Femur (tissue), 1 donor: ENCODE data around the gene BCL2L1.

Experiments used
- DNase-seq: peaks from one replicate; pipeline ENCODE4 v3.0.0-alpha.2; 2017

Gene BCL2L1

DNA sequence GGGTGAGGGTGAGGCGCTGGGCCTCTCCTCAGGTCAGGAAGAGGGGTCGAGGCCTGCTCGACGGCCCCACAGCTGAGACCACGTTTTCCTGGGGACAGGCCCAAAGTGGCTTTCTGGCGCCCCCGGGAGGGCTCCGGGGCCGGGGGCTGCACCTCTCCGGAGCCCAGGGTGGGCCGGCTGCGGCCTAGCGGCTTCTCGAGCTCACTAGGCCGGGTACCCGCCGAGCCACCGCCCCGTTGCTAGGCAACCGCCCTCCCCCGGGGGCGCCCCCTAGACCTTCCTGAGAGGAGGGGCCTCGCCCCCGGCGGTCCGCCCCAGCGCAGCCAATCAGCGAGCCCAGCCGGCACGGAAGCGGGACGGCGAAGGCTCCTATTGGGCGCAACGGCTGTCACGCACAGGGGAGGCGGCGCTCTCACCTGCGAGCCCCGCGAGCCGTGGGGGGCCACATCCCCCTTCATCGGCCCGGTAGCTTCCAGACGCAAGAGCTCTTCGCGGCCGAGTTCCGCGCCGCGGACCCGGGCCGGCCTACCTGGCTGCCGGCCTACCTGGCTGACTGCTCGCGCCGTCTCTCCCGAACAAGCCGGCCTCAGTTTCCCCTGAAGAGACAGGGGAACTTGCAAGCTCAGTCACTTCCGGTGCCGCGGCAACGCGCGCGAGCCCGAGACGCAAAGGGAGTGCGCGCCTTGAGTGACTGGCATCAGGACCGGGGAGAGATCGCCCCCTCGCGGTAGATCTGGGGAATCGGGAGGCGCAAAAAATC, 831 bp upstream of the BCL2L1 start:
- DNase-seq = peak; percentile 98

- no peak for DNase-seq
Measured at GRCh38 chr20:31723069-31723318, 326 bp upstream of the BCL2L1 start.

DNA sequence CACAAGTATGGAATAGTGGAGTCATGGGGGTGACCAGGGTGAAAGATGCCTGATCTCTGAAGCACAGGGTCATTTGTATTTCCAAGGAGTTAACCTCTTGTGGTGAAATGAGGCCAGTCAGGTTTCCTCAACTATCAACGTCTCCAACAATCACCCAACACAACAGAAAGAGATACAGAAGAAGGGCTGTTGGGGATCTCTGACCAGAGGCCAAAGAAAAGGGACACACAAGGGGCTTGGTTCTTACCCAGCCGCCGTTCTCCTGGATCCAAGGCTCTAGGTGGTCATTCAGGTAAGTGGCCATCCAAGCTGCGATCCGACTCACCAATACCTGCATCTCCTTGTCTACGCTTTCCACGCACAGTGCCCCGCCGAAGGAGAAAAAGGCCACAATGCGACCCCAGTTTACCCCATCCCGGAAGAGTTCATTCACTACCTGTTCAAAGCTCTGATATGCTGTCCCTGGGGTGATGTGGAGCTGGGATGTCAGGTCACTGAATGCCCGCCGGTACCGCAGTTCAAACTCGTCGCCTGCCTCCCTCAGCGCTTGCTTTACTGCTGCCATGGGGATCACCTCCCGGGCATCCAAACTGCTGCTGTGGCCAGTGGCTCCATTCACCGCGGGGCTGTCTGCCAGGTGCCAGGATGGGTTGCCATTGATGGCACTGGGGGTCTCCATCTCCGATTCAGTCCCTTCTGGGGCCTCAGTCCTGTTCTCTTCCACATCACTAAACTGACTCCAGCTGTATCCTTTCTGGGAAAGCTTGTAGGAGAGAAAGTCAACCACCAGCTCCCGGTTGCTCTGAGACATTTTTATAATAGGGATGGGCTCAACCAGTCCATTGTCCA, 1.0 kb downstream of the BCL2L1 start:
- DNase-seq = no peak

GRCh38 chr20:31720486-31721407, 1.9 kb downstream of the BCL2L1 start:
- DNase-seq = no peak

GRCh38 chr20:31719644-31720485, 2.8 kb downstream of the BCL2L1 start:
- DNase-seq = no peak

- no peak for DNase-seq
Measured at GRCh38 chr20:31718952-31719643, 3.6 kb downstream of the BCL2L1 start.

DNA sequence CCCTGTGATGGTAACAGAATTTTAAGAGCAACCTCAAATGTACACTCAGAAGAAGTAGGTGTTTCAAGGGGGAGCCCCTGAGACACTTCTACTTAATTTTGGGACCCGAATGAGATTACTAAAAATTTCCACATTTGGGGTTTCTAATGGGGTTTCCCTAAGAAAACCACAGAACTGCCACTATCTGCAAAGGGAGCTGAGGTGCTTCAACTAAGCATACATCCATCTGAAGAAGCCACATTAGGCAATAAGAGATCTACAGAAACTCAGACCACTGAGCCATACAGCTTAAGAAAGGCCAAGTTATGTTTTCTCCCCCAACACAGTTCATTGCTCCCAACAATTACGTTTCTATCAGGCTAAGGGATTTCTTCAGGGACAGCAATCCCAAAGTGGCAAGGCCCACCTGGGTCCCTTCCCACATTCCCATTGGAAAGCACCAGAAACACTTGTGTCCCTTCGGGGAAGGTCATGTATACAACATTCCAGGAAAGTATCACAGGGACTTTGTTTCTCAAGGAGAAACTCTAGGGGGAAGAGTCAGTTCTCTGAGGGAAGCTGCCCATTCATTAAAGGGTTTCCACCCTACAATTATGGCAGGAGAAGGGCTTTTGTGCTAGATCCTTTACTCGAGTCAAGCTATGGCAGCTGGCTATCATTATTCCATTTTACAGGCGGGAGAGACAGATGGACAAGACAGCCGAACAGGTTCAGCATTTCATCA, 5.0 kb downstream of the BCL2L1 start:
- DNase-seq = no peak

DNA sequence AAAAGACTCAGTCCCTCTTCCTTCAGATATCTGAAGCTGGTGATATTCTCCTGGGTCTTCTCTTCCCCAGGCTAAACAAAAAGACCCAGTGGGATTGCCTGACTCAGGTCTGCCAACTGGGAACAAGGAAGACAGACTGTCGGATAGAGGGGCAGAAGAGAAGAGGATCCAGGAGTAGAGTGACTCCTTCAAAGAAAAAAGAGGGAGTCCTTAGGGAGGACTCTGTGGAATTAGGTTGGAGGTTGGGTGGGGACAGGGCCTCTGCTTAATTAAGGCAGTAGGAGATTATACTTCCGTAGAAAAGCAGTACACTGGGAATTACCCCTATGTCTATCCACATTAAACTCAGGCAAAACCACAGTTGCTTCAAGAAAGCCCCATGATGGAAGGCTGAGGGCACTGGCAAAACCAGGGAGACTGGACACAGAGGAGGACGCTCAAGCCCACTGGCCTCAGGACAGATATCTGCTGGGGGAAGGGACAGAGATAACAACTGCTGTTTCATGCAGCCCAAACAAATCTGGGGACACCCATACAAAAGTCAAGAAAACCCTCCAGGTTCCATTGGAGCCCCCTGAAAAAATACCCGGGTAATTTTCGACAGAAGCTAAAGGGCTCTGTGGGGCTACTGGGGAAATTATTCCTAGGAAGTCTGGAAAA, 5.7 kb downstream of the BCL2L1 start:
- no peak for DNase-seq

GRCh38 chr20:31716351-31716750, 6.3 kb downstream of the BCL2L1 start:
- DNase-seq = no peak

GRCh38 chr20:31715766-31716165, 6.9 kb downstream of the BCL2L1 start:
- no peak for DNase-seq

- peak; percentile 86 for DNase-seq
Measured at GRCh38 chr20:31713312-31714273, 9.1 kb downstream of the BCL2L1 start.

DNA sequence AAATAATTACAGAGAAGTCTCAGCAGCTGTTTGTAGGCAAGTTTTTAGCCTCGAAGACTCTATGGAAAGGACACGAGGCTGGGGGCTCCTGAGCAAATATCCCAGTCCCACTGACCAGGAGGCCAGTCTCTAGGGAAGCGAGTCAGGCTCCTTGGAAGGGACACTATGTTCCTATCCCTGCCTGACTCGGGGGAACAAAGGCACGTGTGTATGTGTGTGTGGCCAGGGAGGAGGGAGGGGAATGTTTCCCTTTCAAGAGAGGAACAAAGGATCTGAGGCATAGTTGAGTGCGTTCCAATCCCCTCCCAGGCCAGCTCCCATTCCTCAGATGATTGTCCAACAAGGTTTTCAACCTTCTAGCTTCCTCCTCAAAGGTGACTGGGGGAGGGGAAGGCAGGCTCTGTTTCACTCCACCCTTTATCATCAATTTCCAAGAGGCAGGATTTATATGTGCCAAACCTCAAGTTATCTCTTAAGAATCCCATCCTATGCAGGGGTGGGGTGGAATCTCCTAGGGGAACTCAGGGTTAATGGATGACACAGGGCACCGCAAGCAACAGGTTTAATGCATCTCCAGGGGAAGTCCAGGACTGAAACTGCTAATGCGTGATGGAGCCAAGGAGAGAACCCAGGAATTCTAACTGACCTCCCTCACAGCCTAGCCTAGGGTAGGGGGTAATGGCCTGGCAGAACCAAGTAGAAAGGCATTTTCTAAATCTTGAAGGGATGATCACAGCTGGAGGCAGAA, 9.9 kb downstream of the BCL2L1 start:
- DNase-seq = peak; percentile 53

DNA sequence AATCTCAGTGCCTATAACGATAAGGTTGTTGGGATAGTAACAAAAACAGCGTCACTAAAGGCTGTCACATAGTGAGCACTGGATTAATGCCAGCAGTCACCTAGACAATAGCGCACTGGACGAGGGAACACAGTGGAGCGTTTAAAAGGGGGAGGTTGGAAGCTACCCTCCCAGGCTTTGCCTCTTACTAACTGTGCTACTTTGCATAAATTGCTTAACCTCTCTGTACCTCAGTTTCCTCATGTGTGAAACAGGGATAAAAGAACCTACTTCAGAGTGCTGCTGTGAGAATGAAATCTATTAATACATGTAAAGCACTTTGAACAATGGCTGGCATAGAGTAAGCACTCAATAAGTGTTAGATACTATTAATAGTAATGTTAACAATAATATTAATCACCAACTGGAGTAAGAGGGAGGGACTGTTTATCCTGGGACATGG, 10.5 kb downstream of the BCL2L1 start:
- no peak for DNase-seq

DNA sequence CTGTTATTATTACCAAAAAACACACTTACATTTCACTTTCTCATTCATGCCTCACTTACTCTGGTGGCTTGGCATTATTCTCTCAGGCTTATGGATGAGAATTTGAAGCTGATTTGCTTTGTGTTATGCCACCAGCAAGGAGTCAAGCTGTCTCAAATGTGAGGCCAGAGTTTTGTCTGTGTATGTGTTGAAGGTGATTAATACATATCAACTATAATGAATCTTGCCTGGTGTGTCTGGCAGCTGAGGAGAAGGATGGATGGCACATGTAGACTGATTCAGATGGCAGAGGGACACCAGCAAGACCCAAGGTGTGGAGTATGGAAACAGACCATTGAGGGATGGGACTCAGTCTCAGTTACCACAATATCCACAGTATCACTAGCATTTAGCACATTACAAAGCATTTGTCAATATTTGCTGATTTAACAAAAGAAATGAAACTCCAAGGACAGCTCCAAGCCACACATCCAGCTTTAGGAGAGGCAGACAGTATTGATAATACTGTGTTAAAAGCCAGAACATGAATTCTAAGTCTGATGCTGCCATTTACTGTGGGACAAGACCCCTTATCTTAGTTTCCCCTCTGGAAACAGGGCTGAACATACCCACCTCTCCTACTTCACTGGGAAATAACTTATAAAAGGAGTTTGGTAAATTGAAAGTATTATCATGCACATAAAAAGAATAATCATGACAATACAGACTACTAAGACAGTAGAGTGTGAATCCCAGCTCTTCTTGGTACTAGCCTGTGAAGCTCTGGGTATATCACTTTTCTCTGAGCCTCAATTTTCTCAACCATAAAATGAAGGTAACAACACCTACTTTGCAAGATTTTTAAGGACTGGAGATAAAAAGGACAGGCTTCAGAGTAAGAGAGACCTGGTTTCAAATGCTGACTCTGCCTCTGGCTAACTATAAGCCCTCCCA, 11.2 kb downstream of the BCL2L1 start:
- no peak for DNase-seq

DNA sequence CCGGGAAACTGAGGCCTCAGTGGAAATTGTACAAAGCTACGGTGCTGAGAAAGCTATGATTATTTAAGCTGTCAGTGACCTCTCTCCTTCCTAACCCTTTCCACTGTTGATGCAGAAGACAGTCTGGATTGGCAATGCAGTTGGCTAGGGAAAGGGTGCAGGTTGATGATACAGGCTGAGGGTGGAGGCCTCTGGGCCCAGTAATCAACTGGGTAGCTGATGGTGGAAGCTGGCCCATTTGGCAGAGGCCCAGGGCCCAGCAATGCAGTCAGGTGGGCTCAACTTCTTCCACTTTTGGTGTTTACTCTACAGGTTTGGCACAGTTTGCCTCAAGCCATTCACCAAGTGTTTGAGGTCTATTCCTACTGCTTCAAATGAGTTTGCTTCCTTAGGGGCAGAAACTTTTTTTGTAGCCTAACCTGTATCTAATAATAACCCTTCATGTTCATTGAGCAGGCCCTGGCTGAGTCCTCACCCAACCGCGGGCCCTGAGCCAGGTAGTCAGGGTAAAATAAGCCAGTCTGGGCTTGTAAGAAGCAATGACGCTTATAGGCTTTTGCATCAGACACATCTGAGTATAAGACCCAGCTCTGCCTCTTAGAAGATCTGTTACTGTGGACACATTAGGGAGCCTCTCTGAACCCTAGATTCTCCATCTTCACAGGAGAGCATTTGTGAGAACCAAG, 12.1 kb downstream of the BCL2L1 start:
- no peak for DNase-seq

GRCh38 chr20:31709939-31710338, 12.7 kb downstream of the BCL2L1 start:
- no peak for DNase-seq
